Astrocyte (in vitro differentiated cells and primary cell): ENCODE measurements around the gene NPAS3. TPM values are rescaled to one million over a fixed set of nuclear protein-coding genes. Genes with fewer than 3 reads are reported as not detected.
A peak's percentile ranks its signal among the peaks of the same experiment; 100 is the strongest.

ENCODE experiments used
- DNase-seq: peaks from one replicate; pipeline ENCODE4 v3.0.0-alpha.2; 2010; ENCODE audit warnings: low read depth
- FAIRE-seq: peaks from 2 replicates; lab custom pipeline; 2011; peaks lifted over from hg19 to GRCh38; lab: Jason Lieb, UNC
- H2AFZ ChIP-seq: 2 replicates; pipeline ENCODE4 v1.6.0; 2012; ENCODE audit warnings: low read depth, low read length, inconsistent platforms
- H3K27ac ChIP-seq: 2 replicates; pipeline ENCODE4 v1.5.1; 2011; ENCODE audit warnings: low read depth, low read length, inconsistent platforms
- H3K27me3 ChIP-seq: 2 replicates; pipeline ENCODE4 v1.6.0; 2011; ENCODE audit warnings: low read length, inconsistent platforms; ENCODE audit not compliant: insufficient read depth
- H3K36me3 ChIP-seq: 2 replicates; pipeline ENCODE4 v1.5.1; 2011; ENCODE audit warnings: low read length, inconsistent platforms; ENCODE audit not compliant: insufficient read depth
- H3K4me1 ChIP-seq: 2 replicates; pipeline ENCODE4 v1.5.1; 2011; ENCODE audit warnings: low read length, inconsistent platforms; ENCODE audit not compliant: insufficient read depth
- H3K4me2 ChIP-seq: 2 replicates; pipeline ENCODE4 v1.6.0; 2012; ENCODE audit warnings: low read length, inconsistent platforms
- H3K4me3 ChIP-seq: 2 replicates; pipeline ENCODE4 v1.5.1; 2011; ENCODE audit warnings: low read depth, mild to moderate bottlenecking, low read length, inconsistent platforms; ENCODE audit not compliant: insufficient read depth
- H3K79me2 ChIP-seq: 2 replicates; pipeline ENCODE4 v1.6.0; 2012; ENCODE audit warnings: mild to moderate bottlenecking, low read length, inconsistent platforms; ENCODE audit not compliant: insufficient read depth
- H3K9ac ChIP-seq: 2 replicates; pipeline ENCODE4 v1.6.0; 2012; ENCODE audit warnings: mild to moderate bottlenecking, low read length, inconsistent platforms
- H3K9me3 ChIP-seq: 2 replicates; pipeline ENCODE4 v1.5.1; 2012; ENCODE audit warnings: low read depth, mild to moderate bottlenecking, low read length, inconsistent platforms; ENCODE audit not compliant: insufficient read depth
- H4K20me1 ChIP-seq: 2 replicates; pipeline ENCODE4 v1.6.0; 2012; ENCODE audit warnings: low read length, inconsistent platforms; ENCODE audit not compliant: insufficient read depth
- H3K27ac Mint-ChIP-seq: one replicate; pipeline ENCODE4 v1.8.0; 2021; ENCODE audit warnings: mild to moderate bottlenecking, mixed read lengths; ENCODE audit not compliant: unreplicated experiment
- H3K27me3 Mint-ChIP-seq: one replicate; pipeline ENCODE4 v1.8.0; 2021; ENCODE audit warnings: low read depth, mixed read lengths; ENCODE audit not compliant: unreplicated experiment
- H3K36me3 Mint-ChIP-seq: one replicate; pipeline ENCODE4 v1.8.0; 2021; ENCODE audit warnings: low read depth, mixed read lengths; ENCODE audit not compliant: unreplicated experiment
- H3K4me1 Mint-ChIP-seq: one replicate; pipeline ENCODE4 v1.8.0; 2021; ENCODE audit warnings: low read depth, mixed read lengths; ENCODE audit not compliant: unreplicated experiment
- H3K4me3 Mint-ChIP-seq: one replicate; pipeline ENCODE4 v1.8.0; 2021; ENCODE audit warnings: mild to moderate bottlenecking, moderate library complexity, mixed read lengths; ENCODE audit not compliant: unreplicated experiment
- H3K9me3 Mint-ChIP-seq: one replicate; pipeline ENCODE4 v1.8.0; 2021; ENCODE audit warnings: mild to moderate bottlenecking, mixed read lengths; ENCODE audit not compliant: unreplicated experiment
- CTCF ChIP-seq: IDR thresholded peaks from 2 replicates; pipeline ENCODE4 v1.5.1; 2011; ENCODE audit warnings: low read depth, mild to moderate bottlenecking, inconsistent platforms, low read length, moderate library complexity; ENCODE audit not compliant: insufficient read depth
- EZH2 ChIP-seq: IDR thresholded peaks from 2 replicates; pipeline ENCODE4 v1.6.1; 2012; ENCODE audit warnings: mild to moderate bottlenecking, low read length, inconsistent platforms; ENCODE audit not compliant: insufficient read depth
- total RNA-seq: library from RNA; stranded (reverse); gene quantifications from 2 replicates; pipeline ENCODE4 v1.2.1, GENCODE V29; 2021

NPAS3 gene
- total RNA-seq, 1 donor from 2014 or later: 2.6 TPM

GRCh38 chr14:33618361-33619105, 679.9 kb downstream of the NPAS3 start:
- Mint-ChIP-seq H3K9me3 (no peaks in the 10 kb centered on the region), H3K4me1 (peaks cover 23% of the 10 kb centered on the region), H3K27ac (no peak overlapping the region), H3K4me3 (no peak overlapping the region), H3K36me3 (no peaks in the 10 kb centered on the region), H3K27me3 (peaks cover 2% of the 10 kb centered on the region)
- no peak overlapping the region for H3K4me3 ChIP-seq
- no peaks in the 10 kb centered on the region for H3K27me3 ChIP-seq
- no peak overlapping the region for H3K9ac ChIP-seq
- H2AFZ ChIP-seq: no peak overlapping the region
- no peaks in the 10 kb centered on the region for H3K36me3 ChIP-seq
- FAIRE-seq (peak; percentile 45), DNase-seq (peak; percentile 62)
- H3K79me2 ChIP-seq: no peaks in the 10 kb centered on the region
- H3K4me1 ChIP-seq: peaks cover 17% of the 10 kb centered on the region
- TF ChIP-seq CTCF (no peak), EZH2 (no peak)
- H3K9me3 ChIP-seq: no peaks in the 10 kb centered on the region
- H4K20me1 ChIP-seq: no peaks in the 10 kb centered on the region
- no peak overlapping the region for H3K27ac ChIP-seq
- H3K4me2 ChIP-seq: no peak overlapping the region

GRCh38 chr14:33622496-33622895, 683.8 kb downstream of the NPAS3 start:
- Histone ChIP-seq H3K36me3 (no peaks in the 10 kb centered on the region), H3K4me2 (no peak overlapping the region), H3K27ac (no peak overlapping the region), H3K4me1 (peaks cover 7% of the 10 kb centered on the region), H3K9me3 (no peaks in the 10 kb centered on the region), H4K20me1 (no peaks in the 10 kb centered on the region), H3K27me3 (no peaks in the 10 kb centered on the region), H3K4me3 (no peak overlapping the region), H3K79me2 (no peaks in the 10 kb centered on the region), H3K9ac (no peak overlapping the region), H2AFZ (no peak overlapping the region)
- Mint-ChIP-seq H3K27me3 (no peaks in the 10 kb centered on the region), H3K4me3 (no peak overlapping the region), H3K4me1 (peaks cover 8% of the 10 kb centered on the region), H3K27ac (no peak overlapping the region), H3K36me3 (no peaks in the 10 kb centered on the region), H3K9me3 (no peaks in the 10 kb centered on the region)
- DNase-seq (no peak), FAIRE-seq (no peak)
- no peak for TF ChIP-seq CTCF
- TF ChIP-seq EZH2: no peak

- no peak overlapping the region for H3K4me3 ChIP-seq
- no peak for FAIRE-seq
These were observed 691.1 kb downstream of the NPAS3 start for GRCh38 chr14:33629792-33630191.

More at GRCh38 chr14:33629792-33630191, 691.1 kb downstream of the NPAS3 start:
- H3K27ac ChIP-seq: no peak overlapping the region
- Mint-ChIP-seq H3K36me3 (no peaks in the 10 kb centered on the region), H3K4me1 (peaks cover 7% of the 10 kb centered on the region), H3K9me3 (no peaks in the 10 kb centered on the region), H3K4me3 (no peak overlapping the region), H3K27me3 (peaks cover 4% of the 10 kb centered on the region), H3K27ac (no peak overlapping the region)
- H3K79me2 ChIP-seq: no peaks in the 10 kb centered on the region
- peak; percentile 59 for DNase-seq
- H3K4me2 ChIP-seq: no peak overlapping the region
- H2AFZ ChIP-seq: no peak overlapping the region
- no peaks in the 10 kb centered on the region for H3K27me3 ChIP-seq
- no peaks in the 10 kb centered on the region for H3K36me3 ChIP-seq
- no peak overlapping the region for H3K9ac ChIP-seq
- TF ChIP-seq EZH2: no peak
- TF ChIP-seq CTCF: no peak
- H3K9me3 ChIP-seq: no peaks in the 10 kb centered on the region
- no peaks in the 10 kb centered on the region for H4K20me1 ChIP-seq
- H3K4me1 ChIP-seq: no peaks in the 10 kb centered on the region
